Stimulated activated naive CD8-positive, alpha-beta T cell treated with anti-CD3 and anti-CD28 coated beads, Interleukin-15, amount 100 ng/mL, for 72 hours (primary cell): ENCODE data around the gene STEAP1B.
"Not testable (repeated sequence)": the region's sequence is repeated elsewhere in the genome, so short reads cannot be mapped to it uniquely, and the experiment has no call there.

Experiments
- ATAC-seq: fragments of 150-1000 bp; cut with Tn5 transposase; 2 replicates; pipeline ENCODE4 v1.10.0; 2021; ENCODE audit warnings: mild to moderate bottlenecking, moderate library complexity
- DNase-seq, 2 donors: peaks; one replicate each; pipeline ENCODE4 v3.0.0; 2021 to 2022
- H3K27ac Mint-ChIP-seq, 2 donors: one replicate each; pipeline ENCODE4 v1.8.0; 2022; ENCODE audit warnings: mild to moderate bottlenecking in 2 of 2, mixed read lengths in 2 of 2, moderate library complexity in 2 of 2
- H3K27me3 Mint-ChIP-seq: one replicate; pipeline ENCODE4 v1.8.0; 2022; ENCODE audit warnings: mixed read lengths
- H3K4me1 Mint-ChIP-seq: one replicate; pipeline ENCODE4 v1.8.0; 2022; ENCODE audit warnings: mild to moderate bottlenecking, mixed read lengths
- H3K4me3 Mint-ChIP-seq, 2 donors: one replicate each; pipeline ENCODE4 v1.8.0; 2022; ENCODE audit warnings: mild to moderate bottlenecking in 2 of 2, mixed read lengths in 2 of 2, moderate library complexity in 1 of 2
- H3K9me3 Mint-ChIP-seq, 2 donors: one replicate each; pipeline ENCODE4 v1.8.0; 2022; ENCODE audit warnings: mixed read lengths in 2 of 2

Gene STEAP1B

DNA sequence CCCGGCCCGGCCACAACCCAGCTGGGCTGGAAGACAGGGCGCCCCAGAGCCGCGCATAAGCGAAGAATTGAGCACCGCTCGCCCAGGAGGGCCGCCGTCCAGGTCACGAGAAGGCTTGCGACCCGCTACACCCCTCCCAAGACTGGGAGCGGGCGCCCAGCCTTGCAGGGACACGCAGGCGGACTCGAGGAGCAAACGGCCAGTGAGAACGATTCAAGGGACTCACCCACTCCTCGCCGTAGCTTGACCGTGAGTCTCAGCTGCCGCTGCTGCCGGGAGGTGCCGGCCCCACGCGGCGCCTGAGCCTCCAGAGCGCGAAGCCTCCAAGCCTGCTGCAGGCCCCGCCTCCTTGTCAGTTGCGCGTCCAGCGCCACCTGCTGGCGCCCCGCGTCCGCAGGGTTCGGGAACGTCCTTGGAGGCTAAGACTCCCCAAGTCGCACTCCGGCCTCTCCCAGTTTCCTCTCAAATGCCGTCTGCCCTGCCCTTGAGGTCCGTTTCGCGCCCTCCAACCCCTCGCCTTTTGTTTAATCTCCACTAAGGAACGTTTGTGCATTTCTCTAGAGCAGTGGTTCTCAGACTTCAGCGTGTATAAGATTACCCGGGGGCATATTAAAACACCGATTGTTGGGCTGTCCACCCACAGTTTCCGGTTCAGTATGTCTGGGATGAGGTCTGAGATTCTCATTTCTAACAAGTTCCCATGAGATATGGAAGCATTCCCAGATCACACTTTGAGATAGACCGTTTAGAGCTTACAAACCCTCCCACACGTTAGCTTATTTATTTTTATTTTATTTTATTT, at the start of gene STEAP1B:
Gene STEAP1B (minus strand): TSS at position 301 of the 802 bp plus-strand sequence. CDS start 5,333 bp downstream, outside the sequence.
- DNase-seq (peak; percentile 84 to 86), ATAC-seq (peak; percentile 97)
- Mint-ChIP-seq H3K4me3 (peak within 1 kb of the TSS; percentile 59 to 61), H3K27me3 (peaks cover 35% of the 10 kb centered on the region)
- not testable (repeated sequence) for H3K9me3 Mint-ChIP-seq, H3K27ac Mint-ChIP-seq, H3K4me1 Mint-ChIP-seq

DNA sequence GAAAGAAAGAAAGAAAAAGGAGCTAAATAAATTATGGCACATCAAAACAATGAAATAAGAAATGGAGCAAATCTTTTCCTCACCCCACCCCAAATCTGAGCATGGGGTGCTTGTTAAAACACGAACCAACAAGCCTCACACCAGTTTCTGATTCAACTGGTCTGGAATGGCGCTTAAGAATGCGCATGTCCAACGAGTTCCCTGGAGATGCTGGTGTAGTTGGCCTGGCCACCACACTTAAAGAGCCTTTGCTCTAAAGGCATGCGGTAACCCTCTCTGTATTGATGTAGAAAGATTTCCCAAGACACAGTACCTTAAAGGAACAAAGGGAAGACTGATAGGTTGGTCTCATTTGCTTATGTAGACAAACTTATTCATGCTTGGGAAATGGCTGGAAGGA, 49.1 kb upstream of the STEAP1B start:
- H3K27me3 Mint-ChIP-seq, result peaks cover 93% of the 10 kb centered on the region
- H3K4me1 Mint-ChIP-seq, result peaks cover 13% of the 10 kb centered on the region
- H3K27ac Mint-ChIP-seq, result no peak overlapping the region
- H3K9me3 Mint-ChIP-seq, result no peaks in the 10 kb centered on the region
- no peak for ATAC-seq
- no peak overlapping the region for H3K4me3 Mint-ChIP-seq
- DNase-seq, result no peak

GRCh38 chr7:22548313-22548712, 48.3 kb upstream of the STEAP1B start:
- Mint-ChIP-seq H3K27me3 (peaks cover 88% of the 10 kb centered on the region), H3K4me3 (no peak overlapping the region), H3K4me1 (peaks cover 13% of the 10 kb centered on the region), H3K27ac (no peak overlapping the region), H3K9me3 (no peaks in the 10 kb centered on the region)
- no peak for ATAC-seq
- no peak for DNase-seq

GRCh38 chr7:22546769-22547168, 46.8 kb upstream of the STEAP1B start:
- no peaks in the 10 kb centered on the region for H3K9me3 Mint-ChIP-seq
- H3K4me1 Mint-ChIP-seq, result peaks cover 13% of the 10 kb centered on the region
- H3K27me3 Mint-ChIP-seq, result peaks cover 79% of the 10 kb centered on the region
- H3K27ac Mint-ChIP-seq, result no peak overlapping the region
- DNase-seq (no peak), ATAC-seq (no peak)
- H3K4me3 Mint-ChIP-seq, result no peak overlapping the region

GRCh38 chr7:22545529-22545928, 45.5 kb upstream of the STEAP1B start:
- Mint-ChIP-seq H3K4me3 (no peak overlapping the region), H3K4me1 (peaks cover 13% of the 10 kb centered on the region), H3K27ac (no peak overlapping the region), H3K9me3 (no peaks in the 10 kb centered on the region), H3K27me3 (peaks cover 67% of the 10 kb centered on the region)
- DNase-seq, result no peak
- ATAC-seq, result no peak

DNA sequence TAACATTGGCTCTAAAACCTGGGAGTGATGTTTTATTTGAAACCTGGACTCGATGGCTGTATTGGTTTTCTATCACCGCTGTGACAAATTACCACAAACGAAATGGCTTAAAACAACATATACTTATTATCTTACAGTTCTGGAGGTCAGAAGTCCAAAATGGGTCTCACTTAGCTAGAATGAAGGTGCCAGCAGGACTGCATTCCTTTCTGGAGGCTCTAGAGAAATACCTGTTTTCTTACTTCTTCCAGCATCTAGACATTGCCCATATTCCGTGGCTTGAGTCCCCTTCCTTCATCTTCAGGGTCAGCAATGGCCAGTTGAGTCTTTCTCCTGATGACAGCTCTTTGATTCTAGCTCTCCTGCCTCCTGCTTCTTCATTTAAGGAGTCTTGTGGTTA, 44.3 kb upstream of the STEAP1B start:
- Mint-ChIP-seq H3K4me3 (no peak overlapping the region), H3K9me3 (no peaks in the 10 kb centered on the region), H3K27ac (no peak overlapping the region), H3K27me3 (peaks cover 54% of the 10 kb centered on the region), H3K4me1 (no peaks in the 10 kb centered on the region)
- no peak for DNase-seq
- no peak for ATAC-seq

GRCh38 chr7:22543169-22543568, 43.2 kb upstream of the STEAP1B start:
- no peak for ATAC-seq
- H3K4me3 Mint-ChIP-seq, result no peak overlapping the region
- DNase-seq, result no peak
- H3K27ac Mint-ChIP-seq, result no peak overlapping the region
- no peaks in the 10 kb centered on the region for H3K4me1 Mint-ChIP-seq
- peaks cover 46% of the 10 kb centered on the region for H3K27me3 Mint-ChIP-seq
- no peaks in the 10 kb centered on the region for H3K9me3 Mint-ChIP-seq

DNA sequence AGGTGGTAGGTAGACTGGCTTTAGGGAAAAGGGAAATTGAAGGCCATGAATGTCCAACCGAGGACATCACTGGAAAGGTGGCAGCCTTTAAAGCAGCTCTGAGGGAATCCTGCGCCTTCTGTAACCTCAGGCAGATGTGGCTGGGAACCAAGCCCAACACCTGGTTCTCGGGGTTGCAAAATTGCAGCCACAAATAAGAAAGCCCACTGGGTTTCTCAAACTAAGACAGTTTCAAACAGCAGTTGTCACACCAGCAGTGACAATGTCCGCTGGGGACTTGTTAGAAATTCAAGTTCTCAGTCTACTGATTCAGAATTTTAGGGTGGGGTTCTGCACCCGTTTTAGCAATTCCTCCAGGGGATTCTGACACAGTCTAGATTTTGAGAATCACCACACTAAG, 42.7 kb upstream of the STEAP1B start:
- Mint-ChIP-seq H3K4me3 (no peak overlapping the region), H3K4me1 (no peaks in the 10 kb centered on the region), H3K27me3 (peaks cover 42% of the 10 kb centered on the region), H3K27ac (no peak overlapping the region), H3K9me3 (no peaks in the 10 kb centered on the region)
- DNase-seq (no peak), ATAC-seq (no peak)

DNA sequence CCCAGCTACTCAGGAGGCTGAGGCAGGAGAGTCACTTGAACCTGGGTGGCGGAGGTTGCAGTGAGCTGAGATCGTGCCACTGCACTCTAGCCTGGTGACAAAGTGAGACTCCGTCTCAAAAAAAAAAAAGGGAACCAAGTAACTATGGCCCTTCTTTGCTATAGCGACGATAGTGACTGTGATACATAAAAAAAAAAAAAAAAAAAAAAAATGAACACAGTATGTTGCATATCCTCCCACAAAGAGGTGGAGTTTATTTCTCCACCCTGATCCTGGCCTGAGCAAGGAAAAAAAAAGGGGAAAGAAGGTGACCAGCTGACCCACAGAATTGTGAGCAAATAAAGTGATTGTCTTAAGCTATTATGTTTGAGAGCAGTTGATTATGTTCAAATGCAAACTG, 42.3 kb upstream of the STEAP1B start:
- H3K27ac Mint-ChIP-seq, result no peak overlapping the region
- ATAC-seq, result no peak
- H3K27me3 Mint-ChIP-seq, result peaks cover 42% of the 10 kb centered on the region
- DNase-seq, result no peak
- H3K4me3 Mint-ChIP-seq, result no peak overlapping the region
- H3K9me3 Mint-ChIP-seq, result no peaks in the 10 kb centered on the region
- H3K4me1 Mint-ChIP-seq, result no peaks in the 10 kb centered on the region

- no peak for ATAC-seq
- Mint-ChIP-seq H3K27me3 (peaks cover 39% of the 10 kb centered on the region), H3K4me3 (no peak overlapping the region), H3K27ac (no peak overlapping the region), H3K9me3 (no peaks in the 10 kb centered on the region), H3K4me1 (no peaks in the 10 kb centered on the region)
- no peak for DNase-seq
These were observed 41.8 kb upstream of the STEAP1B start for GRCh38 chr7:22541789-22542188.

DNA sequence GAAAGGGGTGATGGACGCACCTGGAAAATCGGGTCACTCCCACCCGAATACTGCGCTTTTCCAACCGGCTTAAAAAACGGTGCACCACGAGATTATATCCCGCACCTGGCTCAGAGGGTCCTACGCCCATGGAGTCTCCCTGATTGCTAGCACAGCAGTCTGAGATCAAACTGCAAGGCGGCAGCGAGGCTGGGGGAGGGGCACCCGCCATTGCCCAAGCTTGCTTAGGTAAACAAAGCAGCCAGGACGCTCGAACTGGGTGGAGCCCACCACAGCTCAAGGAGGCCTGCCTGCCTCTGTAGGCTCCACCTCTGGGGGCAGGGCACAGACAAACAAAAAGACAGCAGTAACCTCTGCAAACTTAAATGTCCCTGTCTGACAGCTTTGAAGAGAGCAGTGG, 28.5 kb upstream of the STEAP1B start:
- DNase-seq, H3K9me3 Mint-ChIP-seq, H3K4me3 Mint-ChIP-seq, ATAC-seq, H3K4me1 Mint-ChIP-seq, H3K27ac Mint-ChIP-seq: not testable (repeated sequence)
- H3K27me3 Mint-ChIP-seq, result peaks cover 16% of the 10 kb centered on the region

DNA sequence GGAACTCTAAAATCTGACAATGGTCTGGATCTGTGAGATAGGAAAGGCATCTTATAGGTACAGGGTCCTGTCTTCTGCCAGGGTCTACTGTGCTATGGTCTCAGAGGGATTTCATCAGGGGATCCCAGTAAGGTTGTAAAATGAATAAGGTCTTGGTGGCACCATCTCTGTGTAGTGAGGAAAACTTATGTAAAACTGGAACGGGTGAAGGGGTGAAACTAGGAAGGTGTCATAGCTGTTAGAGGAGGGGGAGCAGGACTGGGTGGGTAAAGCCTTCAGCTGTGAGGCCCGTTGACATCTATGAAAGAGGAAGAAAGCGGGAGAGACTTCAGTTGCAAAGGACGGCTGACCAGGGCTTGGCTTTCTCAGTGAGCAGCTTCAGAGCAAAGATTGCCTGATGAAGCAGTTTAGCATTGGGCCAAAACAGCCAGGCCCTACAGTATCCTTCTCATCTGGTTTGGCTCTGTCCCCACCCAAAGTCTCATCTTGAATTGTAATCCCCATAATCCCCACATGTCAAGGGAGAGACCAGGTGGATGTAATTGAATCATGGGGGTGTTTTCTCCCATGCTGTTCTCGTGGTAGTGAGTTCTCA, 24.5 kb upstream of the STEAP1B start:
- Mint-ChIP-seq H3K27me3 (peaks cover 27% of the 10 kb centered on the region), H3K4me1 (peaks cover 11% of the 10 kb centered on the region)
- ATAC-seq, H3K27ac Mint-ChIP-seq, H3K9me3 Mint-ChIP-seq, H3K4me3 Mint-ChIP-seq, DNase-seq: not testable (repeated sequence)

GRCh38 chr7:22523478-22524352, 23.7 kb upstream of the STEAP1B start:
- not testable (repeated sequence) for H3K9me3 Mint-ChIP-seq, H3K4me3 Mint-ChIP-seq, DNase-seq, H3K27ac Mint-ChIP-seq
- Mint-ChIP-seq H3K4me1 (peaks cover 11% of the 10 kb centered on the region), H3K27me3 (peaks cover 27% of the 10 kb centered on the region)
- peak; percentile 54 for ATAC-seq

DNA sequence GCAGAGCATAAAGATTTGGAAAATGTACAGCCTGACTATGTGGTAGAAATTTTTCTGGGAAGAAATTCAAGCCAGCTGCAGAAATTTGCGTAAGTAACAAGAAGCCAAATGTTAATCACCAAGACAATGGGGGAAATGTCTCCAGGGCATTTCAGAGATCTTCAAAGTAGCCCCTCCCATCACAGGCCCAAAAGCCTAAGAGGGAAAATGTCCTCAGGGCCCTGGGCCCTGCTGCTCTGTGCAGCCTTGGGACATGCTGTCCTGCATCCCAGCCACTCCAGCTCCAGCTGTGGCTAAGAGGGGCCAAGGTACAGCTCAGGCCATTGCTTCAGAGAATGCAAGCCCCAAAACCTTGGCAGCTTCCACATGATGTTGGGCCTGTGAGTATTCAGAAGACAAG, 19.6 kb upstream of the STEAP1B start:
- not testable (repeated sequence) for DNase-seq, H3K9me3 Mint-ChIP-seq
- H3K4me1 Mint-ChIP-seq, result peaks cover 11% of the 10 kb centered on the region

DNA sequence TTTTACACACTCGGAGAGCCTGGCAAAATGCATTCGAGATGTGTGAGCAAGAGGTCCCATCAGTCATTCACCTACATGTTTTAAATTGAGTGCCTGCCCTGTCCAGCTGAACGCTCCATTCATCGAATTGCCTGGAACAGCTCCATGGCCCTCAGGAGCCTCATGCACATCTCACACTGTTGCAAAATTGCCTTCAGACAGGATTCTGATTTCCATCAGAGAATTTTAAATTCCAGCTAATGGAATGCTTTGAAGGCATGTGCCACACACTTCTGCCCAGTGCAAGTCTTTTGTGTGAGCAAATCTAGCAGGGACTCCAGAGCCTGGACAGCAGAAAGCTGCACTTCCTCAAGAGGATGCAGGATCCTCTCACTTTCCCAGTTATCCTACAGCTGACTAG, 17.0 kb upstream of the STEAP1B start:
- not testable (repeated sequence) for H3K4me3 Mint-ChIP-seq, H3K4me1 Mint-ChIP-seq, H3K9me3 Mint-ChIP-seq, H3K27ac Mint-ChIP-seq, ATAC-seq, DNase-seq
- peaks cover 21% of the 10 kb centered on the region for H3K27me3 Mint-ChIP-seq

More for the DNA sequence above, 19.6 kb upstream of the STEAP1B start:
- H3K27ac Mint-ChIP-seq, H3K4me3 Mint-ChIP-seq, ATAC-seq: not testable (repeated sequence)
- peaks cover 30% of the 10 kb centered on the region for H3K27me3 Mint-ChIP-seq

DNA sequence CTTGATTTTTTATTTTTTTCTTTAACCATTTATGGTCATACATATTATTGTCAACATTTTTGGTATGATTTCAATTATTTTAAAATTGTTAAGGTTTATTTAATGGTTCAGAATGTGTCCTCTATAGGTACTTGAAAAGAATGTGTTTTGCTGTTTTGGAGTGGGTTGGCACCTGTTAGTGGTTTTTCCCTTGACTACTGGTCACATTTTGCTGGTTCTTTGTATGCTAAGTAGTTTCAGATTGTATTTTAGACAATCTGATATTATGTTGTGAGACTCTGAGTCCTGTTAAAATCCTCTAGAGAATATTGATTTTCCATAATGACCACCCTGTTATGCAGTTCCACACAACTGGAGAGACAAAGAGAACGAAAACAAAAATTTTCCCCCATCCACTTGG, 15.0 kb upstream of the STEAP1B start:
- H3K27ac Mint-ChIP-seq, H3K4me1 Mint-ChIP-seq: not testable (repeated sequence)
- H3K27me3 Mint-ChIP-seq, result peaks cover 18% of the 10 kb centered on the region

More for the DNA sequence above, 15.0 kb upstream of the STEAP1B start:
- not testable (repeated sequence) for H3K9me3 Mint-ChIP-seq, ATAC-seq, DNase-seq, H3K4me3 Mint-ChIP-seq
